ENCODE data around the gene KLHL26. TPM values are rescaled to one million over a fixed set of nuclear protein-coding genes. Genes with fewer than 3 reads are reported as not detected.

KLHL26 gene
- total RNA-seq, 1 experiment from 2014 or later: 10.7 TPM

DNA sequence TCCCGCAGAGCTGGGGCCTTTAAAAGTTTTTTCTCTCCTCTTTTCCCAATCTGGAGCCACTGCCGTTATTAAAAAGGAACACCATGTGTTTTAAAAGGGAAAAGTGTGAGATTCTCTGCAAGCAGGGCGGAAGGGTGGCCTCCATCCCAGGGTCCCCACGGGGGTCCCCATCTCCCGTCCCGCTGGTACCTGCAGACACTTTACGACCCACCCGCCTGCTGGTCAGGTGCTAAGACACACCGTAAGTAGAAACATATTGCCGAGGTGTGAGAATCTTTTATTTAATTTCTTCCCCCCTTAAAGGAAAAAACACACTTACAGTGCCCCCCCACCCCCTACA is 32.0 kb upstream of the KLHL26 start:
- H3K27me3 Mint-ChIP-seq (ENCODE audit: low read depth): peaks cover 86% of the 10 kb centered on the region
- Histone ChIP-seq H3K79me1 (ENCODE audit: insufficient read depth, low read depth, low read length, poor library complexity, severe bottlenecking) (no peaks in the 10 kb centered on the region), H3K9ac (ENCODE audit: extremely low read depth, insufficient read length, low read length) (no peak overlapping the region), H4K91ac (ENCODE audit: insufficient read length, low read depth, low read length) (no peak overlapping the region), H2BK5ac (ENCODE audit: insufficient read length, low read length) (no peak overlapping the region), H3K27ac (ENCODE audit: insufficient read length, low read depth, low read length) (no peak overlapping the region), H2BK20ac (ENCODE audit: low read depth, low read length, poor library complexity, severe bottlenecking) (no peak overlapping the region), H3K23ac (ENCODE audit: insufficient read length, low read depth, low read length) (no peak overlapping the region), H3K4me1 (ENCODE audit: insufficient read depth, low read length) (peaks cover 5% of the 10 kb centered on the region; the same call in 1 of the 2 replicates), H4K5ac (ENCODE audit: insufficient read length, low read depth, low read length) (no peak overlapping the region), H3K4ac (ENCODE audit: low read depth, low read length) (no peak overlapping the region), H4K20me1 (ENCODE audit: control insufficient read depth, insufficient read depth, insufficient read length) (no peaks in the 10 kb centered on the region), H3K4me2 (ENCODE audit: insufficient read depth, insufficient read length, low read length) (no peak overlapping the region), H3K27me3 (ENCODE audit: insufficient read depth, low read length) (peaks cover 60% of the 10 kb centered on the region), H3K9me3 (ENCODE audit: control insufficient read depth, low read depth, low read length) (no peaks in the 10 kb centered on the region), H3K23me2 (ENCODE audit: insufficient read length, low read depth, low read length, poor library complexity, severe bottlenecking) (peaks cover 3% of the 10 kb centered on the region), H3K56ac (ENCODE audit: insufficient read length, low read depth, low read length) (no peak overlapping the region), H4K8ac (replicated peaks; ENCODE audit: insufficient read length, low read depth, low read length) (no peak overlapping the region), H2BK120ac (ENCODE audit: low read depth, low read length, poor library complexity, severe bottlenecking) (no peak overlapping the region), H2BK12ac (ENCODE audit: insufficient read length, low read depth, low read length) (no peak overlapping the region), H2AFZ (ENCODE audit: low read length) (no peak overlapping the region), H3K18ac (ENCODE audit: insufficient read length, low read depth, low read length) (no peak overlapping the region), H3K79me2 (ENCODE audit: insufficient read depth, low read length) (no peaks in the 10 kb centered on the region), H2BK15ac (ENCODE audit: low read depth, low read length) (no peak overlapping the region), H2AK5ac (ENCODE audit: insufficient read length, low read length) (no peak overlapping the region), H3T11ph (ENCODE audit: low read length) (no peak overlapping the region), H3K14ac (ENCODE audit: insufficient read depth, low read length) (no peak overlapping the region)
- peaks cover 0 to 6% (median 0%) of the 10 kb centered on the region in 3 experiments; a peak in 2 of 7 replicates for H3K36me3 Mint-ChIP-seq (ENCODE audit: insufficient read depth in 1 of 3, low read depth in 3 of 3)
- peak overlapping the region in 1 of 2 experiments; percentile 75; a peak in 1 of 5 replicates for H3K4me3 Mint-ChIP-seq
- no CpG with 5 or more reads among the region's 10 CpGs for WGBS (ENCODE audit: extremely low coverage, insufficient read length, low lambda C conversion rate)
- peaks cover 28 to 39% of the 10 kb centered on the region in 2 experiments for H3K4me1 Mint-ChIP-seq
- H3K27ac Mint-ChIP-seq: no peak overlapping the region; a peak in 1 of 7 replicates
- TF ChIP-seq, protein P1, sequence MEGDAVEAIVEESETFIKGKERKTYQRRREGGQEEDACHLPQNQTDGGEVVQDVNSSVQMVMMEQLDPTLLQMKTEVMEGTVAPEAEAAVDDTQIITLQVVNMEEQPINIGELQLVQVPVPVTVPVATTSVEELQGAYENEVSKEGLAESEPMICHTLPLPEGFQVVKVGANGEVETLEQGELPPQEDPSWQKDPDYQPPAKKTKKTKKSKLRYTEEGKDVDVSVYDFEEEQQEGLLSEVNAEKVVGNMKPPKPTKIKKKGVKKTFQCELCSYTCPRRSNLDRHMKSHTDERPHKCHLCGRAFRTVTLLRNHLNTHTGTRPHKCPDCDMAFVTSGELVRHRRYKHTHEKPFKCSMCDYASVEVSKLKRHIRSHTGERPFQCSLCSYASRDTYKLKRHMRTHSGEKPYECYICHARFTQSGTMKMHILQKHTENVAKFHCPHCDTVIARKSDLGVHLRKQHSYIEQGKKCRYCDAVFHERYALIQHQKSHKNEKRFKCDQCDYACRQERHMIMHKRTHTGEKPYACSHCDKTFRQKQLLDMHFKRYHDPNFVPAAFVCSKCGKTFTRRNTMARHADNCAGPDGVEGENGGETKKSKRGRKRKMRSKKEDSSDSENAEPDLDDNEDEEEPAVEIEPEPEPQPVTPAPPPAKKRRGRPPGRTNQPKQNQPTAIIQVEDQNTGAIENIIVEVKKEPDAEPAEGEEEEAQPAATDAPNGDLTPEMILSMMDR (conservative IDR thresholded peaks at IDR 0.05): no peak
- DNase-seq: no peak
- H3K9me3 Mint-ChIP-seq: no peaks in the 10 kb centered on the region; a peak in 1 of 5 replicates

All from H9 (cell line).